Ammon's horn (tissue), 1 donor: ENCODE data around the gene ACTR3.

Source experiments
- DNase-seq: peaks from one replicate; pipeline ENCODE4 v3.0.0-alpha.2; 2016; ENCODE audit warnings: low spot score

Gene ACTR3

DNA sequence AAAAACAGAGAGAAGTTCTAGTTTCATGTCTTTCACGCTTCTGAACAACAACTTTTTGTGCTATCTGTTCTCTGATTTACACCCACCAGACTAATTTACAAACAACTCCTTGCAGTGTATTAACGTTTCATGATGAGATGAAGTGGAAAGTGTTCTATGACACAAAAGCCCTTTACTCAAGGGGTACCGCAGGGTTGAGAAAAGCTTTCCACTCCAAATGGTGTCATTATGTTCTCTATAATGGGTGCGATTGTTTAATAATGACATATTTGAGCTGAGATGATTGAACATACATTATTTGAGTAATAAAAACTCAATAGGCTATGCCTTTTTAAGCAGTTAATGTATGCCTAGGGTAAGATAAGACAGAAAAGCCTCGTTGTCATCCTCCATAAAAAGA is 76.3 kb downstream of the ACTR3 start:
- no peak for DNase-seq

DNA sequence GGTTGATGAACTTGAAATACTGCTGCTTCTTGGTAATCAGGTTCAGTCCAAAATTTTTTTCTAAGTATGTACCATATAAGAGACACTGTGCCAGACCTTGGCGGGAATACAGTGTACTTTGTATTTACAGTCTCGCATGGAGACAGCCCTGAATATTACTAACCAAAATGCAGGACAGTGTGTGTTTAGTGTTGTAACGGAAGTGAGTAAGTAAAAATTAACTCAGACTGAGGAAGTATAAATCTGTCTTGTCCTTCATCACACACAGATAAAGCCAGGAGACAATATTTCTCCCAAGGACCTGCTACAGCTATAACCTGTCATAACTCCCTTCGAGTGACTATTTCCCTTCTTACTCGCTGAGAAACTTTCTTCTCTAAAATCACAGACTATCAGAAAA is 76.9 kb downstream of the ACTR3 start:
- DNase-seq: no peak

DNA sequence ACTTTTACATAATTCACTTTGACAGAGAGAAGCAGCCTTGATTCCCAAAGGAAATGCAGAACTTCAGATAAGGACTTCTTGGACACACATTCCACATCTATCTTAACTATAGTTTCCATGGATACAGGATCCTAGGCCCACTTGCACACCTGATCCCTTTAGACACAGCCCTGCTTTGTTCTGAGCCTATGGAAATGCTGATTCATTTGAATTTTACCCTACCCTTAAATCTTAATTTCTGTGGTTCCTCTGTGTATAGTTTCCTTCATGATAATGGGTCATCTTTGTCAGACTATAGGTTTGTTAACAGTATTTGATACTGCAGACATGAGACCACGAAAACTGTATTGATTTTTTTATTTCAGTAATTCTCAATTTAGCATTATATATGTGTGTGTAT is 77.4 kb downstream of the ACTR3 start:
- DNase-seq: no peak

DNA sequence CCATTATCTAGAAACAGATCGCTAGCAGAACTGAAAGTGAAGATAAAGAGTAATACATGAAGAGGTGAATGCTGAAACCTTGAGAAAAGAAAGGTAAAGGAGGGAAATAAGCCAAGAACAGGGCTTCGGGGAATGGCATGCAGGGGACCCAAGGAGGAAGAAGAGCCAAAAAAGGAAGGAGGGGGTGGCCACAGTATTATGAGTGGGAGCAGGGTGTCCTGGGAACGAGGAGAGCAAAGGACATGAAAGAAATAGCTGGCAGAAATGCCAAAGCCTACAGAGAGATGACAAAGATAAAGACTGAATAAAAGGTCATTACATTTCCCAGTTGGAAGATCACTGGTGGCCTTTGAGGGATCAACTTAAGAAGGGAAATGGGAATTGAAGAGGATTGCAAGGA is 82.9 kb downstream of the ACTR3 start:
- DNase-seq: no peak

DNA sequence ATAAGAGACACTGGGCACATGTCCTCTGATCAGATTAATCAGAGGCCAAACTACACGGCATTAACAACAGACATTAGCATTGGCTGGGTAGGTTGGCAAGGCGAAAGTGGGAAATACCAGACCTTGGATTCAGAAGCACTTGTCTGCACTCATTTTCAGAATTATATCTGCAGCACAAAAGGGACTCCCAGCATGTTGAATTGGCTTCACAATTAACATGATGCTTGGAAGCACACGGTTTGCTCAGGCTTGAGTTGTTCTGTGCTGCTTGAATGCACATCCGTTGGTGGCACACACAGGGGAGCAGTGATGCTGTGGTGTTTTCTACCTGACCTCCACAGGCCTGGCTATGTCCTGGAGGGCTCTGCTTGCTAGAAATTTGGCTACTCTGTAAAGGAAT is 83.9 kb downstream of the ACTR3 start:
- no peak for DNase-seq

DNA sequence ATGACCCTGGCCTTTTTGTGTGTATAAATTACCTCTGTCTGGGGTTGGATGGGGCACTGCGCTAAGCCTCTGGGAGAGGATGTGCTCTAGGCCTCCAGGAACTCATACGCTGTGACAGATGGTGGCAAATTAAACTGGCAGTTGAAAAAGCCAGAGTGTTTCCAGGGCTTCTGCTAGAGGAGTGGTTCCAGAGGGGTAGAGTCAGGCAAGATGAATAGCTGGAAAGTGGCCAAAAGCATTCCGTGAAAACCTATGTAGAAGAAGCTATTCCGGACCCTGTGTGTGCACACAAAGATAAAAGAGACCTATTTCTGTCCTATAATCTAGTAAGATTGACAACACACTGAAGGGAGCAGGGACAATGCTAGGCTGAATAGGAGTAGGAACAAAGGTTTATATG is 84.8 kb downstream of the ACTR3 start:
- no peak for DNase-seq

DNA sequence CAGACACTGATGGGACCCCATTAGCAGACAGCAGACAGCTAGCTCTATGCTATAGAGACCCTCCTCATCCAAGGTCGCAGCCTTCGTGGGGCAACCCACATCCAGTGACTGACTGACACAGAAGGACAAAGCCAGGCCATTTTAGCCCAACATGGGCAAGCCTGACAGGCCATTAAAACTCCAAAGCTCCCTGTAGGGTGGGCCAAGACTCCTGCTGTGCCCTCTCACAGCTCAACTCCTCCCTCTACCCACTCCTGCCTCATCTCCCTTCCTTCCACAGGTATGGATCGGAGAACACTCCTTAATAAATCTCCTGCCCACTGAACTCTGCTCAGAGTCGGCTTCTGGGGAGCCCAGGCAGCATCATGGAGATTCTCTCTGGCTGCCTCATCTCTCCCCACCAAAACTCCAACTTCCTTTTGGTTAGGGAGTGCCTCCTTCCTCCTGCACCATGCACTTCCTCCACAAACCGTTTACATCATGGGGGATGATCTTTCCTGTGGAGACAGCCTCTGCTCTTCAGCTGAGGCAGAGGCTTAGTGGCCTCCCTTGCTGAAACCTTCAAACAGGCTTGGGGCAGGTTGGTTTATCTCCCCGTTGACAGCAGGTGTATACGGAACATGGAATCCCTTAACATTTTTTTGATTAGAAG is 86.5 kb downstream of the ACTR3 start:
- no peak for DNase-seq

DNA sequence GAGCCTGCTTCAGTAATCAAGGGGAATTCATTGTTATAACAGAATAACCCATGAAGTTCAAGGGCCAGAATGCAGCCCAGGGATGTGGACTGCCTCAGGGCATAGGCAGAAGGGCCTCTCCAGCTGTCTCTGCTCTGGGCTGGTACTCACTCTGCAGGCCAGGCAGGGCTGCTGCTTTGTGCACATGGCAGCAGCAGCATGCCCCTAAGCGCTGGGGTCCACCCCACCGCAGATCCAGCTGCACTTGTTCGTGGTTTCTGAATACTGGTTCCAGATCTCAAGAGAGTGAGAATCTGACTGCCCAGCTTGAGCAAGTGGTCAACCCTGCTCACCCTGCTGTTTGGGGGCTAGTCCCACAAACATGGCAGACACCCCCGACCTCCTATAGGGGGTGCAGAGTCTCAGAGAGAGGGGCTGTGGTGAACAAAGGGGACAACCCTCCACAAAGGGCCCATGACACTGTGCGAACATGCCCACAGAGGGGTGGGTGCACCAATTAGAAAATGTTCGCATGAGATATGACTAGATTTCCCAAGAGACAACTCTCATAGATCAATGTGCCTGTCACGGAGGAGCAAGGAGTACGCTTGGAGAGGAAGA is 87.3 kb downstream of the ACTR3 start:
- no peak for DNase-seq

DNA sequence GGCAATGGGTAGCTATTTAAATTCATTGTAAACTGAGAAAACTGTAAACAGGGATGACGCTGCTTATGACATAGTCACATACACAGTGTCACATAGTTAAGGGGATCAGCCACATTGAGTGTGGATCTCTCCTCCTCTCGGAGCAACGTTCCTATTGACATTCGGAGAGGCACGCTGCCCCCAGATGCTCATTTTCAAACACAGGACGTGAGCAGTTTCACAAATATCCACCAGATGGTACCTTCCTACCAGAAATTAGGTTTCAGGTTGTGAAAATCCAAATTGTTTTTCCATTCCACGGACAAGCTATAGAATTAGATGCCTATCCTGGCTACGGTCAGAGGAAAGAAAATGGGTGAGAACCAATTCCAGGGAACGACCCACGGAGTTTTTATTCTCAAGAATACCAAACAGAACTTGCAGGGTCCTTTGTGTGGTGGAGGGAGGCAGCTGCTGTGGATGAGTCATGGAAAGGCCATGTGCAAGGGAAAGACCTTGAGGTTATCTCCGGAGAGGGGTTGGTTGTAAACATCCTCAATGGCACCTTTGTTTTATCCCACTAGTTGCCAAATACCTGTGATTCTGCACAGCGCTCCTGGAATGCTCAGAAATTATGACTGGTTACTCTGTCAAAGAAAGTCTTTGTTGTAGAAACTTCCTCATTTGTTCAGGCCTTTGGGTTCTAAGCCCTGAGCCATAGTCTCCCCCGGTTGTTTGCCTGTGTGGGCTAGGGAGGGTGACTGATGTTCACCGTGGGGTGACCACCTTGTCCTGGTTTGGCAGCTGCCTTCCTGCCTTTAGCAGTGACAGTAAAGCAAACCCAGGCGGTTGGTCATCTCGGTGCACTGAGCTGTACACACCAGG is 88.0 kb downstream of the ACTR3 start:
- peak; percentile 58 for DNase-seq

DNA sequence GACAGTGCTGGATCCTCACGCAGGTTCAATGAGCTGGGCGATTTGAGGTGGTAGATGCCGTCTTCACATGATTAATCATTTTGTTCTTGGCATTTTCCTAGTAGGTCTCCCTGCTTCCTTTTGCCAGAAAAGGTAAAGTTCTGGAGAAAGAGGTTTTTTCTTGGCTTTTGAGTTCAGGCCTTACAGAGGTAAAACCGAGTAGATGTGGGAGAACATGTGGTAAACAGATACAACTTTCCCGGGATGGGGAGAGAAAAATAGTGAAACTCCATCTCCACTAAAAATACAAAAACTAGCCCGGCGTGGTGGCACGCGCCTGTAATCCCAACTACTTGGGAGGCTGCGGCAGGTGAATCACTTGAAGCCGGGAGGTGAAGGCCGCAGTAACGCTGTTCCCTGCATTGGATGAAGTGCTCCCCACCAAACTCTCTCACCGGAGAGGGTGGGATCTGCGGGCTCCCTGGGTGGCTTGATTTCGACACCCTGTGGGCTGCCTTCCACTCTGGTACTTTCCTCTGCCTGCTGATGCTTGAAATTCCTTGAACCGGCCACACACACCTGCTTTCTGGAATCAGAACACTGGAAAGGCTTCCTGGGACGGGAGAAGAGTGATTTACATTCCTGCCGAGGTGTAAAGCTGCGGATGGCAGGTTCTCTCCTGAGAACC is 88.8 kb downstream of the ACTR3 start:
- no peak for DNase-seq

DNA sequence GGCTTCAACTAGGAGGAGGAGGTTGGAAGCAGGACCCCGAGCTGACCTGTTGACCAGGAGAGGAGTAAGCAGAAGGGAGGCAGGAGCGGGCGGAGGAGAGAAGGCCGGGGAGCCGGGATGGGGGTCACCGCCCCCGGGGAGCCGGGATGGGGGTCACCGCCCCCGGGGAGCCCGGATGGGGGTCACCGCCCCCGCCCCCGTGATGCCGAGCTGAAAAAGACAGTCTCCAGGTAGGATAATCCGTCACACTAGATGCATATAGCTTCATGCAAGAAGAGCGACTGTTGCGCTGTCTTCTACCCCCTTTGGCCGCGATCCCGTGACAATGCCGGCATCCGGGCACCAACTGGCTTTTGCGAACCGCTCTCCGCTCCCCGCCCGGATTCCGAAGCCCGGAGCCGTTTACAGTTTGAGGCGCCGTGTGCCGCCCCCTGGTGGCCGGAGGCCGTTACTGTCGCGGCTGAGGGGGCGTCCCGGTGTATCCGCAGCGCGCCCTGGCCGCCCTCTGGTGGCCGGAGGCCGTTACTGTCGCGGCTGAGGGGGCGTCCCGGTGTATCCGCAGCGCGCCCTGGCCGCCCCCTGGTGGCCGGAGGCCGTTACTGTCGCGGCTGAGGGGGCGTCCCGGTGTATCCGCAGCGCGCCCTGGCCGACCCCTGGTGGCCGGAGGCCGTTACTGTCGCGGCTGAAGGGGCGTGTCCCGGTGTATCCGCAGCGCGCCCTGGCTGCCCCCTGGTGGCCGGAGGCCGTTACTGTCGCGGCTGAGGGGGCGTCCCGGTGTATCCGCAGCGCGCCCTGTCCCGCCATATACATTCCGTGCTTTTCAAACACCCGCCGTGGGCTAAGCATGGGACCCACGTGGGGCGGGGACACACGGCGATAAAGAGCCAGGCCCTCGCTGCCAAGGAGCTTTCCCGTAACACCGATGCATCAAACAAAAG is 89.6 kb downstream of the ACTR3 start:
- no peak for DNase-seq

DNA sequence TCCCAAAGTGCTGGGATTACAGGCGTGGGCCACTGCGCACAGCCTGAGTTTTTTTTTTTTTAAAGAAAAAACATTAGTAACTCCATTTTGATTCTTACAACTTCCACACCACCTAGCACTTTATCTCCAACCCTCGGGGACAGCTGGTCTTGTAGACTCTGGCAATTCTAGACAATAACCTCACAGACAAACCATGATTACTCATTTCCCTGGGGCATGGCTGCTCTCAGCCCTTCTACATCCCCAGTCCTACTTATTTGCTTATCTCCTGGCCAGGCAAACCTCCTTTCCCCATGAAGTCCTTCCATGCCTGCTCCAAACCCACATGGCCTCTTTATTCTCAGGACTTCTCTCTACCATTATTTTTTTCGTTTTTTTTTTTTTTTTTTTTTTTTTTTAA is 91.1 kb downstream of the ACTR3 start:
- no peak for DNase-seq

DNA sequence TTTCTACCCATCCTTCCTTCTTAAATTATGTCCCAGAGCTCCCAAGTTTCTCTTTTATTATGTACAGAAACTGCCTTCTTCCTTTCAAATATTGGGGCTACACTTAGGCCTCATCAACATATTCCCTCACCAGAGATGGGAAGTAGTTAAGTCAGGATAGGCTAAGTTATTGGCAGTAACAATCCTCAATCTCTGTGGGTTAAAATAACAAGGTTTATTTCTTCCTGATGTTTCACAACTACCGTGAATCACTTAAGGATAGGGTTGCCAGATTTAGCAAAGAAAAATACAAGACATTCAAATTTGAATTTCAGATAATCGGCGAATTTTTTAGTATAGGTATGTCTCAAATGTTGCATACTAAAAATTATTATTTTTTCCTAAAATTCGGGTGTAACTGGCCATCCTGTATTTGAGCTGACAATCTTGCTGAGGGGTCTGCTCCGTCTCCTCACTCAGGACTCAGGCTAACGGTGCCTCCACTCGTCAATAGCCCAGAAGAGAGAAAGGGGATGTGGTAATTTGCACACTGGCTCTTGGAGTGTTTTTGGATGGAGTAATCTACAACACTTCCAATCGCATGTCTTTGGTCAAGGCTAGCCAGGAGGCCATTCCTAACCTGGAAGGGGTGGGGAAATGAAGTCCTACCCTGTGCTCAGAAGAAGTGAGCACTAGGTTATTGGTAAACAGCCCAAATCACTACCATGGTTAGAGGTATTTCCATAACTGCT is 91.7 kb downstream of the ACTR3 start:
- DNase-seq: no peak

DNA sequence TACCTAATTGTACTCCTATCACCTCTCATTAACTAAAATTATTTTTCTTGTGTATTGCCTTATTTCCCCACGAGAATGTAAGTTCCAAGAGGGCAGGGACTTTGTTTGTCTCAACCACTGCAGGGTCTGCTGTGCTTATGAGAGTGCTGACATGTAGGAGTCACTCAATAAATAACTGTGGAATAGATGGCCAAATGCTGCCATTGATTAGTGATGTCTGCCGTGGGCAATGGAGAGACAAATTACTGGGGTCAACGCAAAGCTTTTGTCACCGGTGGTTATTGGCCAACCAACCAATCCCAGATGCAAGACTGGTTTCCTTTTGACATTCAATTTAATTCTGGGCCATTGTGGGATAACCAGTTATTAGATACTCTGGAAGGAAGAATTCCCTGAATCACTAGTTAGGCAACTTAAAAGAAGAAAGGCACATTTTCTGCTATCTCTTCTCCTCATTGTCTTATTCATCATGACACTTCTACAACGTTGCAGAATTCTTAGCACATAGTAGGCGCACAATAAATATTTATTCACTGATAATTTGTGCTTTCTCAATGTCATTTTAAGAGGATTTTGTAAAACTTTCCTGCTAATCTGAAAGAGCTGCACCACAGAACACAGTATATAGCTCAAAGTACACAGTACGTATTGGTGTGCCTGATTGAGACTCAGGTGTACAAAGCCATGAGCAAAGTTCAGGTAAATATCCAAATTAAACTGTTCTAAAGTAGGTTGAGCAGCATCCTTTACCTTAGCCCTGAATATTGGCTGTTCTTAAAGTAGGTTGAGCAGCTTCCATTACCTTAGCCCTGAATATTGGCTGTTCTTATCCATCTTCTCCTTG is 95.9 kb downstream of the ACTR3 start:
- no peak for DNase-seq

DNA sequence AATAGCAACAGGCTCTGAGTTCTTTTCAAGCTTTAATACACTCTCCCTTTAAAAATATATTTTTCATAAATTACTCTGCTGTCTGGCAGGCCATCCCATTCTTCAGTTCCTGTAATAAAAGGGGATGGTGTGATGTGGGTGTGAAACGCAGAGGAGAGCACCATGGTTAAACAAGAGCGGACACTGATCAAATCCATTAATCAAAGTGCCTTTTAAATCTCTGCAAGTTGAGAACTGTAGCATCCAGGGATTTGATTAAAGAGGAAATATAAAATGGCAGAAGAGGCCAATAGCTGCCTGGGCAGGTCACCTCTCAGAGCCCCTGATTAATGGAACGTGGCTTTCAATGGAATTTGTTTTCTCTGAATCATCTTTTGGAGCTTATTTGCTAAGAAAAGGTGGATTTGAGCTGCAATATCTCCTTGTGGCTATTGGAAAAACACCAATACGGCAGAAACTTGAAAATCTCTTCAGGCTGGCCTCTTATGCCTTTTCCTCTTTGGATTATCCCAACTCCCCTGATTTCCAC is 96.9 kb downstream of the ACTR3 start:
- no peak for DNase-seq

DNA sequence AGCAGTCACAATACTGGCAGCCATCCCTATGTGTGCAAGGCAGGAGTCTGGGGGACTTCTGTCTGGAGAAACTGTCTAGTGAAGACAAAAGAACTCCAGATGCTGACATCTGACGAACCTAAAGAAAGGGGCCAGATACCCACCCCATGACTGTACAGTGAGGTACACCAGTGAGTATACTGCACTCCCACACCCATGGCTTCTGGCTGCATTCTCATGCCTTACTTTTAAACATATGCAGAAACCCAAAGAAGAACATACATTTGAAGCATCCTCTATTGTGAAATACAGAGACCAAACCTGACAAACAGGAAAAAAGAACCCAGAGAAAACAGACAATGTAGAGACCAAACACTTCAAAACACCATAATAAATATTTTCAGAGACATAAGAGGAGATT is 102.2 kb downstream of the ACTR3 start:
- no peak for DNase-seq

DNA sequence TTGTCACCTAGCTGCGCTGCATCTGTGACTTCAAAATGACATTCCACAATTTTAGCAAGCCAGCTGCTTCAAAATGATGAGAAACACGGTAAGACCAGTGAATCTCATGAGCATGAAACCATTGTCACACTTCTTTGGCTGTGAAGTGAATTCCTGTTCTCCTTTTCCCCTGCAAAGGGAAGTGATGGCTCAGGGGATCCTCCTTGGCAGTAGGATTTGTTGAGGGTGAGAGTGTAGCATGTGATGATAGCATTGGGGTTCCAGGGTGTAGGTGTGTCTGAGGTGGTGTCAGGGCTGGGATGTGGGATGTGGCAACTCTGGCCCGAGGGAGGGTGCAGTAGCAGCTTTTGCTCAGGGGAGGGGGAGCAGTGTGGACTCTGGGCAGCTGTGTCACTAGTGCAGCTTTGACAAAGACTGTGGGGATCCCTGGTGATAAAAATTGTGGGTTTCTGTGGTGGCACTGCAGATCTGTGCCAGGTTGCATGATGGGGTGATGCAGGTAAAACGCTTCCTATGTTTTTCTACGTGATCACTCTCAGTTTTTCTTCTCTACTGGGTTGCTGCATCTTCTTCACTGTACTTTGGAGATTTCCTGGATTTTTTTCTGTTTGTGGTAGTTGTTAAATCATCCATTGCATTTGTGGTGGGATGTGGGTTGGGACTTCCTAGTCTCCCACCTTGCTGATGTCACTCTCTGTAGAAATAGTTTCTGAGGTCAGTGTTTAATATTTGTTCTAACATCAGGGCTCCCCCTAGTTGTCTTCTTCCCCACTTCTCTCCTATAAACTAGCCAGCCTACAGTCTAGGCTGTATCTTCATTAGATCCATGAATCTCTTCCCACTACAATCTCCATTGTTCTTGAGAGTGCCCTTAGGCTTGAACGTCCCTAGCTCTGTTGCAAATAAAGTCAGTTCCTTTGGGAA is 107.0 kb downstream of the ACTR3 start:
- DNase-seq: no peak

DNA sequence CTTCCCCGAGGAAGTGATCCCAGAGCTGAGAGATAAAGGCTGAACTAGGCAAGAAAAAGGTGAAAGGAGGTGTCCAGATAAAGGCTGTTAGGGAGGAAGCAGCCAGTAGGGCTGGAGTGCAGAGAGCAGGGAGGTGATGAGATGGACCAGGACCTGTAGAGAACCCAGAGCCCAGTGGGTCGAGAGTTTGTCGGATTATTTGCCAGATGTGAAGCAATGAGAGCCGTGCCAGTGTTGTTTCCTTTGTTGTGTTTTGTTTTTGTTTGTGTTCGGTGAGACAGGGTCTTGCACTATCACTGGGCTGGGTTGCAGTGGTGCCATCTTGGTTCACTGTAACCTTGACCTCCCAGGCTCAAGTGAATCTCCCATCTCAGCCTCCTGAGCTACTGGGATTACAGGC is 111.3 kb downstream of the ACTR3 start:
- DNase-seq: no peak

DNA sequence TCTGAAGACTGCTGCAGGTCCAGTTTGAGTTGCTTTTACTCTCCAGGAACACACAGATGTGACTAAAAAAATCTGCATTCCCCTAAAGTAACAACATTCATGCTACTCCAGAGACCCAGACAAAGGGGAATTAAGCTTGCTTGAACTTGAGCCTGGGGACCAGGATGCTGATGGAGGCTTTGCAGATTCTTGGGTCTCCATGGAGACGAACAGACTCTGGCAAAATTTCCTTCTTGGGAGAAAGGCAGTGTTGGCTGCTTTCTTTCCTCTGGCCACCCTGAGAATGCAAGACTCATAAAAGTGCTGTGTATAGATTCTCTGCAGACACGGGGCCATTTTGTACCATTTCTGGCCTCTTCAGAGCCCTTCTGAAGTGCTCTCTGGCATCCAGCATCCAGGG is 112.0 kb downstream of the ACTR3 start:
- DNase-seq: peak; percentile 73
